Measurements from ENCODE around the gene LIPA.
"Not testable (repeated sequence)": the region's sequence is repeated elsewhere in the genome, so short reads cannot be mapped to it uniquely, and the experiment has no call there.

LIPA gene

DNA sequence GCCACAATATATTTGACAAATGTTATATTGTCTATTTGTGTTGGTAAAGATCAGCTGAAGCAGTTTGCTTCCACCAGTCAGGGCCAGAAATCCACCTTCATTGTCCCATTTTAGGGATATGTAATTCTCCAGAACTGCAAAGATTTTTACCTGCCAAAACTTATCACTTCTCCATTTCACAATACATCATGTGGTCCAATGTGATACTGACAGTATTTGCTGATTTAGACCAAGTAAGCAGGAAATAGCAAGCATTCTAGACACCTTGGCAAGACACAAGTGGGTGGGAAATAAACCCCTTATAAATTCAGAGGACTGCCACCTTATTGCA is 18.5 kb upstream of the LIPA start:
- DNase-seq (ENCODE audit: low read depth): no peak

DNA sequence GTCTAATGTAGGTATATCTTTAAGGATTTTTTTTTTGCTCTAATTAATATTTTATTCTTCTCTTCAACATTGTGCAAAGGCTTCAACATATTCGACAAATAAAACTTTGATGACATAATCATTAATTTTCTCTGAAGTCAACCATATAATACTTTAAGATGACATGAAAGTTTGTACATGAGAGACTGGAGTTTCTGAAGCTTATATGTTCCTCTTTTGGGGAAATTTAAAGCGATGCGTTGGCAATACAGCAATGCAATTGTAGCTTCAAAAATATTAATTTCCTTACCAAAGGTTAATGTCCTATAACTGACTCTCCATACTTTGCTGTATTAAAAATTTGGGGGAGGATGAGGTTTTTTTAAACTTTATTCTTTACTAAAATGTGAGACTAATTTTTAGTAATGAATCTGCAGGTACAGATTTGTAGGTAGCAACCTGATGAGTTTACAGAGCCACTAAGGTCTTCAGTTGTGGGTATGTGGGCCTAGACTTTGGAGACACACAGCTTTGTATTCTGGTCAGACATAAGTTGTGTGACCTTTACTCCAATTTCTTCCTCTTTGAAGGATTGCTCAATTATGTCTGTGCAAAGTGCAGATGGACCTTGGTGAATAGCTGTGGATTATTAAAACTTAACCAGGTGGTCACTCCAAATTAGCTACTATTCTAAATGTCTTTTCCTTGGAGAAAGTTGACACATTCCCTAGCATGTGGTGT is 18.0 kb upstream of the LIPA start:
- DNase-seq (ENCODE audit: low read depth): peak; percentile 41

- no peak for DNase-seq (ENCODE audit: low read depth)
Observed at GRCh38 chr10:89266721-89267453, 15.3 kb upstream of the LIPA start.

DNA sequence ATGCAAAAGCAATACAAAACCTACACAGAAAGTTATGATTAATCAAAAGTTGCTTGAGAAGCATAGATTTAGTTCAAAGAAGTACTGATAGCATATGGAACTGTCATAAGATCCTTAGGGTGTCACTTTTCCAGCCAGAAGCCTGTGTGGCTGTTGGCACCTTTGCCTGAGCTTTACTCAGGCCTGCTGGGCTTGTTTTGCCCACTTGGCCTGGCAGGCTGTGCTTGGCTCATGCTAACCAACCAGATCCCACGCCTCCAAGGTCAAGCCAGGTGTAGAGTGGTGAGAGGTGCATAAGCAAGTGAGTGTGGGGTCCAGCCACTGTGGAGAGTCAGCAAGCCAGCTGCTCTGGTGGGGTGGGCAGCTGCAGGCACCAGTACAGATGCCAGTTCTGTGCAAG is 12.0 kb upstream of the LIPA start:
- no peak for DNase-seq (ENCODE audit: low read depth)

- no peak for DNase-seq (ENCODE audit: low read depth)
Observed at GRCh38 chr10:89263091-89263490, 11.5 kb upstream of the LIPA start.

DNA sequence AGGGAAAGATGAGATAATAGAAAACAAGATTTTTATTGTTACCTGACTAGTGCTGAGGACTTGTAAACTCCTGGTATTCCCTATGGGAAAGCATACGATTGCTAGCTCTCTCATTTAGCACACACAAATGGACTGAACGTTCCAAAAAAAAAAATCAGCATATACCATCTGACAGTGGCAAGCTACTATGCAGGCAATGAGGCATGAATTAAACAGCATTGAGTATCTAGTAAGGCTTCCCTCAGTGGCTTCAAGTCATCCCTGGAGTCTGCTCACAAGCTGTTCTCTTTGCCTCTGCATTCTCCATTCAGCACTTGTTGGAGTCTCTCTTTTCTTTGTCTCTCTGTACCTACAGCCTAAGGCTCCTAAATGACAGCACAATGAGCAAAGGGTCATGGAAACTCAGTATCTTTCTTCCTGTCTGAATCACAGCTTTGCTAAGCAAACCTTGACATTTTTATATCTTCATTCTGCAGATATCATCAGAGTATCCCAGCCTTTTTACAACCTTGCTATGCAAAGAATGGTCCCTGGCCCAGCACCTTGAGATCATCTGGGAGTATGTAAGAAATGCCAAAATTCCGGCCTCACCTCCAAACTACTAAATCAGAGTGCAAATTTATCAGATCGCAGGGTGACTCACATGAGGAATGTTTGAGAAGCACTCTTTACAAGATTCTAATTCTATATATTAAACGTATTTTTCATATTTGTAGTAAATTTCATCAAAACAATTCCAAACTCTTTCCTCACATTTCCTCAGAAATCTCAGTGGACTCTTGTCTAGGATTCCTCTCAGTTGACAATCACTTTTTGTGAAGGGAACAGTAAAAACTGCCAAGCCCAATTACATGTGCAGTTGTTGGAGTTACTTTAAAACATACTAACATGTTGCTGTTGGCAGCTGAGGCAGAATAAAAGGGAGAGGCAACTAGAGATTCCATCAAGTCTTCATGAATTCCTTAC is 10.8 kb upstream of the LIPA start:
- peak; percentile 23 for DNase-seq (ENCODE audit: low read depth)

- no peak for DNase-seq (ENCODE audit: low read depth)
Observed at GRCh38 chr10:89258881-89259280, 7.3 kb upstream of the LIPA start.

GRCh38 chr10:89257581-89257980 is 6.0 kb upstream of the LIPA start:
- DNase-seq (ENCODE audit: low read depth): no peak

DNA sequence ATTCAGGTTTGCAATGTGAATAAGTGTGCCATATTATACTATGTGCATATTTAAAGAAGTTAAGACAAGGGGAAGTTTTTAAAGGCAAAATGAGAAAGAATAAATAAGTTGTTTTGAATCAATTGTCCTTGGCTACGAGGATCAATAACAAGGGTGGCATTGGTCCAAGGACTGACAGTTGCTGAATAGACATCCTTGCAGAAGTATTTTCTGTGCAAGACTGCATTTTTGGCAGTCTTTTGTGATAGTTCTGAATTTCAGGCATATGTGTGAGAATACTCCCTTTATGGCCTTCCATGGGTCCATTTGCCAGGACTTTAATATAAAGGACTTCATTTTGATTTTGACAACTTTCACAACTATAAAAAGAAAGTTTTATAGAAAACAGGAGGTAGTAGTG is 5.4 kb upstream of the LIPA start:
- no peak for DNase-seq (ENCODE audit: low read depth)

DNA sequence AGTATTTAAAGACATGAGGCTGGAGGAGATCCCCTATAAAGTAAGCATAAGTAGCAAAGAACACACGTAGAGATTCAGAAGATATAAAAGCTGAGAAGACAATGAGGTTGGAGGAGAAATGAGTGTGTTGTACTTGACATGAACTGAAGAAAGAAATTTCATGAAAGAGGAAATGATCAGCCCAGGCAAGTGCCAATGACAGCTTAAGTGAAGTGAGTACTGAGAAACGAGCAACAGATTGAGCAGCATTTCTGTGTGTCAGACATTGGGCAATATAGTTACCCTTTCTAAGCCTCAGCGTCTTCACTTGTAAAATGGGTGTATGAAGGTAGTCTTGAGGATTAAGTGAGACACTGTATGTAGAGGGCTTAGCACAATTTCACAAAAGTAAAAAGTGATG is 4.8 kb upstream of the LIPA start:
- no peak for DNase-seq (ENCODE audit: low read depth)

- DNase-seq (ENCODE audit: low read depth): no peak
Observed at GRCh38 chr10:89255793-89256192, 4.2 kb upstream of the LIPA start.

- not testable (repeated sequence) for DNase-seq (ENCODE audit: low read depth)
Observed at GRCh38 chr10:89255091-89255579, 3.6 kb upstream of the LIPA start.

- no peak for DNase-seq (ENCODE audit: low read depth)
Observed at GRCh38 chr10:89252225-89252585, 630 bp upstream of the LIPA start.

- DNase-seq (ENCODE audit: low read depth): no peak
Observed at GRCh38 chr10:89250865-89251408, 638 bp downstream of the LIPA start.

- no peak for DNase-seq (ENCODE audit: low read depth)
Observed at GRCh38 chr10:89248990-89249389, 2.6 kb downstream of the LIPA start.

- DNase-seq (ENCODE audit: low read depth): not testable (repeated sequence)
Observed at GRCh38 chr10:89247623-89248022, 4.0 kb downstream of the LIPA start.

GRCh38 chr10:89245802-89246201 is 5.8 kb downstream of the LIPA start:
- no peak for DNase-seq (ENCODE audit: low read depth)

DNA sequence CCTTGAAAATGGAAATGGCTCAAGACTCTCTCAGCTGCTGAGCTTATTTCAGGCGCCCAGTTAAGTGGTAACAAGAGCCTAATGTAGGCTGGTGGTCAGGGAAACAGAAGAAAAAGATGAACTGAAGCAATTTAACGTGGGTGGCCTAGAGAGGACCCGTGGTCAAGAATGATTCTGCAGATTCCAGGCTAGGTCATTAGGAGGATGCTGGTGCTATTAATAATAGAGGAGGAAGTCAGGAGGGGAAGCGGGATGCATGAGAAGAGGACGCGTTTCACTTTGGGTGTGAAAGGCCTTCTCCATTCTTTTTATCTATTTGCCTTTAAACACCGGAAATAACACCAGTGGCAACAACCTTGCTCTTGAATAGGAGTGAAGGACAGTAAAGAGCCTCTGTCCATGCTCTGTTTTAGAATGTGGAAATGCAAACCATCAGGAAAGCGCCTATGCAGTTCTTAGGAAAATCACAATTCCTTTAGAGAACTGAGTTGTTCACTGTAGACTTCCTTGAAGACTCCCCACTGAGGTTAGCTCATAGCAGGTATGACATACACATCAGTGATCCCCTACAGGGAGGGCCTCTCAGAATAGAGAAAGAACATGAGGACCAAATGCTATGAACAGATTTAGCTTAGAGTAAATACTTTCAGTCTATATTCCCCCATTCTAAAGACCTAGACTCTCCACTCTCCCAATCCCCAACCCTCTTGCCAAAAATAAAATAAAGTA is 8.6 kb downstream of the LIPA start:
- DNase-seq (ENCODE audit: low read depth): no peak

DNA sequence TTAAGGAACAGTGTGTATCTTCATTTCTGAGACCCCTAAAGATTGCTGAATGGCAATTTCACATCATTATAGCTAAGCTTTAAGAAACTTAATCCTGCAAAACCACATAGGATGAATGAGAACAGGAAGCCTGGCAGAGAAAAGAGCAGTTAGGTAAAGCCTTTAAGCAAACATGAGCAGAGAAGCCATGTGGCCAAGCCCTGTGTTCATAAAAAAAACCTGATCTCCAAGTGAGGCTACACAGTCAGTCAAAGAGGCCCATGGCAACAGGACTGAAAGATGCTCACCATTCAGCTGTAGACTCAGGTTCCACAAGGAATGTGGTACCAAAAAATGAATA is 9.3 kb downstream of the LIPA start:
- no peak for DNase-seq (ENCODE audit: low read depth)

- peak; percentile 58 for DNase-seq (ENCODE audit: low read depth)
Observed at GRCh38 chr10:89241486-89242344, 9.9 kb downstream of the LIPA start.

DNA sequence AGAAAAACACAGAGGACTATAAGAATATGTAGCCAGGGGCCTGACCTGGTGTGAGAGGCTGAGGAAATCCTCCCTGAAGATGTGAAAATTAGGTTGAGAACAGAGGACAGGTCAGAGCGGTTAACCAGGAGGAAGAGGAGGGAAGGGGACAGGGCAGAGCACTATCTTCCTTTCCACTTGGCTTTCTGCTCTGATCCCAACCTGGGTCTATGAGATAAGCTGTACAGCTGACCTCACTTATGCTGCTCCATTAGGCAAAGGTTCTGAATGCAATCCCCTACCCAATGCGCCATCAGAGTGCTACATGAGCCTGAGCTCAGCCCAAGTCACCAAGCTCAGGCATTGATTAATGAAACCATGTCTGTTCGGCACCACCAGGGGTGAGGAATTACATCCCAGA is 10.5 kb downstream of the LIPA start:
- no peak for DNase-seq (ENCODE audit: low read depth)

Data from iris pigment epithelial cell (primary cell).